HepG2 (cell line): ENCODE data around the gene MYO18B. TPM values are rescaled to one million over a fixed set of nuclear protein-coding genes. Genes with fewer than 3 reads are reported as not detected.
A peak's percentile ranks its signal among the peaks of the same experiment; 100 is the strongest.

Experiments used
- ARNTL ChIP-seq: sonication (generic); formaldehyde crosslinking; IDR thresholded peaks from 2 replicates; pipeline ENCODE4 v1.4.0; 2020; ENCODE audit warnings: mild to moderate bottlenecking, missing genetic modification reagents
- BHLHE40 ChIP-seq: IDR thresholded peaks from 2 replicates; pipeline ENCODE4 v1.6.1; 2011; ENCODE audit warnings: low read length, improper control_type of control experiment
- DBP ChIP-seq: sonication (generic); formaldehyde crosslinking; IDR thresholded peaks from 2 replicates; pipeline ENCODE4 v1.4.0; 2020; ENCODE audit warnings: missing genetic modification reagents; ENCODE audit errors: not compliant biosample characterization
- ELF1 ChIP-seq: sonication (generic); formaldehyde crosslinking; IDR thresholded peaks from 2 replicates; pipeline ENCODE4 v1.4.0; 2020; ENCODE audit warnings: missing genetic modification reagents
- GZF1 ChIP-seq: sonication (generic); formaldehyde crosslinking; IDR thresholded peaks from 2 replicates; pipeline ENCODE4 v1.5.1; 2020; ENCODE audit warnings: mild to moderate bottlenecking, missing genetic modification reagents
- HOXA9 ChIP-seq: sonication (generic); formaldehyde crosslinking; IDR thresholded peaks from 2 replicates; pipeline ENCODE4 v1.8.1; 2022; ENCODE audit warnings: missing genetic modification reagents, mild to moderate bottlenecking, moderate library complexity, borderline replicate concordance
- MAFF ChIP-seq: IDR thresholded peaks from 2 replicates; pipeline ENCODE4 v1.6.1; 2011; ENCODE audit warnings: low read depth, low read length, improper control_type of control experiment
- MTA1 ChIP-seq: sonication (generic); formaldehyde crosslinking; IDR thresholded peaks from 2 replicates; pipeline ENCODE4 v1.4.0; 2020; ENCODE audit warnings: missing genetic modification reagents, mild to moderate bottlenecking, borderline replicate concordance
- RARG ChIP-seq: sonication (generic); formaldehyde crosslinking; IDR thresholded peaks from 2 replicates; pipeline ENCODE4 v1.4.0; 2020; ENCODE audit warnings: low read depth, mild to moderate bottlenecking, missing genetic modification reagents
- REPIN1 ChIP-seq: sonication (generic); formaldehyde crosslinking; IDR thresholded peaks from 2 replicates; pipeline ENCODE4 v1.8.0; 2022; ENCODE audit warnings: missing genetic modification reagents, low read depth, mild to moderate bottlenecking, borderline replicate concordance
- SUZ12 ChIP-seq: fragments of 150-350 bp; IDR thresholded peaks from 2 replicates; pipeline ENCODE4 v1.6.1; 2014; ENCODE audit warnings: low read depth, low read length
- TARDBP ChIP-seq: sonication (generic); formaldehyde crosslinking; IDR thresholded peaks from 2 replicates; pipeline ENCODE4 v1.8.0; 2022; ENCODE audit warnings: mild to moderate bottlenecking, missing genetic modification reagents
- TEAD3 ChIP-seq: optimal IDR thresholded peaks from 2 replicates; pipeline ENCODE3; 2016; ENCODE audit warnings: borderline replicate concordance
- THYN1 ChIP-seq: sonication (generic); formaldehyde crosslinking; IDR thresholded peaks from 2 replicates; pipeline ENCODE4 v1.8.1; 2023; ENCODE audit warnings: low read depth, mild to moderate bottlenecking, moderate library complexity, missing genetic modification reagents, borderline replicate concordance
- TRIM22 ChIP-seq: fragments of 450-650 bp; IDR thresholded peaks from 2 replicates; pipeline ENCODE4 v1.6.1; 2017
- ZFP90 ChIP-seq: sonication (generic); formaldehyde crosslinking; IDR thresholded peaks from 2 replicates; pipeline ENCODE4 v1.8.0; 2022; ENCODE audit warnings: missing genetic modification reagents, mild to moderate bottlenecking, inconsistent platforms, borderline replicate concordance
- ZFYVE20 ChIP-seq: sonication (generic); formaldehyde crosslinking; IDR thresholded peaks from 2 replicates; pipeline ENCODE4 v1.8.0; 2023; ENCODE audit warnings: low read depth, mild to moderate bottlenecking, moderate library complexity, missing genetic modification reagents, borderline replicate concordance
- ZNF354B ChIP-seq: sonication (generic); formaldehyde crosslinking; IDR thresholded peaks from 2 replicates; pipeline ENCODE4 v1.8.0; 2022; ENCODE audit warnings: mild to moderate bottlenecking, missing genetic modification reagents
- ZNF549 ChIP-seq: sonication (generic); formaldehyde crosslinking; IDR thresholded peaks from 2 replicates; pipeline ENCODE4 v1.5.0; 2020; ENCODE audit warnings: missing genetic modification reagents
- ZNF589 ChIP-seq: sonication (generic); formaldehyde crosslinking; conservative IDR thresholded peaks from 2 replicates; pipeline ENCODE4 v1.8.0; 2022; ENCODE audit warnings: mild to moderate bottlenecking, moderate library complexity, missing genetic modification reagents
- ZNF790 ChIP-seq: sonication (generic); formaldehyde crosslinking; IDR thresholded peaks from 2 replicates; pipeline ENCODE4 v1.8.0; 2022; ENCODE audit warnings: missing genetic modification reagents, mild to moderate bottlenecking, borderline replicate concordance
- ZNF891 ChIP-seq: sonication (generic); formaldehyde crosslinking; IDR thresholded peaks from 2 replicates; pipeline ENCODE4 v1.5.0; 2020; ENCODE audit warnings: mild to moderate bottlenecking, missing genetic modification reagents
- polyA plus RNA-seq, 8 experiments: library from polyadenylated mRNA; depleted of rRNA in 3 of 8; stranded (reverse) in 7 of 8; unstranded in 1 of 8; fragments of >200 nt; fragmentation: Illumina TruSeq in 4 of 8; extraction: Trizol in 4 of 8; gene quantifications; 2 replicates each; pipeline versions ENCODE4 v1.2.1 to v1.2.3, GENCODE V29; 2011 to 2016; ENCODE audit warnings: low read depth in 4 of 8, missing spikeins in 1 of 8, mixed read lengths in 1 of 8; ENCODE audit not compliant: insufficient read depth in 1 of 8
- total RNA-seq, 5 experiments: library from RNA; depleted of rRNA; stranded (reverse); fragments of >200 nt; fragmentation: Illumina TruSeq; extraction: Trizol; gene quantifications; 2 replicates each; pipeline ENCODE4 v1.2.3, GENCODE V29; 2016; ENCODE audit warnings: low read depth in 1 of 5
- TF ChIP-seq, protein P1 (sequence below): IDR thresholded peaks from 2 replicates; pipeline ENCODE4 v1.6.1; 2016; ENCODE audit warnings: low read depth, missing genetic modification reagents, missing compliant biosample characterization
- TF ChIP-seq, protein P2 (sequence below): sonication (generic); IDR thresholded peaks from 2 replicates; pipeline ENCODE4 v1.6.1; 2016; ENCODE audit warnings: low read depth, borderline replicate concordance

The MYO18B gene
- total and polyA plus RNA-seq, 2 of the 13 experiments (the other 11 are each of a cell fraction or from before 2014, with no cell fraction given): 0.01 TPM; not detected in 1

DNA sequence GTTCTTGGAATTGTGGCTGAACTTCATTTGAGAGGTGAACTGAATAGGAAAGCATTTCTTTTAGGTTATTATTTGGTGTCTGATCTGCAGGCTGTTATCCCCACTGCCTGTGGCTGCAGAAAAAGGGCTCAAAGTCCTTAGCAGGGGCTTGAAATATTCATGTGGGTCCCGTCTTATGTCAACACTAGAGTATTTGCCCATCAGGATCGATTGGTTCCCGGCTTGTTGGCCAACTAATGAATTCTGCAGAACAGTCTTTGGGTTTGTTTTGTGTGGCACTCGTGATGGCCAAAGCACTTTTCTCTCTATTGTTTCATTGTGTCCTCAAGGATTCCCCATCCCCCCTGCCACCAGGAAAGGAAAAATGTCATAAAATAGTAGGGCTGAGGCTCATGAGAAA lies 211.9 kb downstream of the MYO18B start (continued):
- no peak for TF ChIP-seq HOXA9 (CRISPR knock-in tag)
- no peak for TF ChIP-seq THYN1
- TF ChIP-seq ZFYVE20: no peak
- no peak for TF ChIP-seq SUZ12
- no peak for TF ChIP-seq ARNTL (CRISPR knock-in tag)
- TF ChIP-seq, protein P1, sequence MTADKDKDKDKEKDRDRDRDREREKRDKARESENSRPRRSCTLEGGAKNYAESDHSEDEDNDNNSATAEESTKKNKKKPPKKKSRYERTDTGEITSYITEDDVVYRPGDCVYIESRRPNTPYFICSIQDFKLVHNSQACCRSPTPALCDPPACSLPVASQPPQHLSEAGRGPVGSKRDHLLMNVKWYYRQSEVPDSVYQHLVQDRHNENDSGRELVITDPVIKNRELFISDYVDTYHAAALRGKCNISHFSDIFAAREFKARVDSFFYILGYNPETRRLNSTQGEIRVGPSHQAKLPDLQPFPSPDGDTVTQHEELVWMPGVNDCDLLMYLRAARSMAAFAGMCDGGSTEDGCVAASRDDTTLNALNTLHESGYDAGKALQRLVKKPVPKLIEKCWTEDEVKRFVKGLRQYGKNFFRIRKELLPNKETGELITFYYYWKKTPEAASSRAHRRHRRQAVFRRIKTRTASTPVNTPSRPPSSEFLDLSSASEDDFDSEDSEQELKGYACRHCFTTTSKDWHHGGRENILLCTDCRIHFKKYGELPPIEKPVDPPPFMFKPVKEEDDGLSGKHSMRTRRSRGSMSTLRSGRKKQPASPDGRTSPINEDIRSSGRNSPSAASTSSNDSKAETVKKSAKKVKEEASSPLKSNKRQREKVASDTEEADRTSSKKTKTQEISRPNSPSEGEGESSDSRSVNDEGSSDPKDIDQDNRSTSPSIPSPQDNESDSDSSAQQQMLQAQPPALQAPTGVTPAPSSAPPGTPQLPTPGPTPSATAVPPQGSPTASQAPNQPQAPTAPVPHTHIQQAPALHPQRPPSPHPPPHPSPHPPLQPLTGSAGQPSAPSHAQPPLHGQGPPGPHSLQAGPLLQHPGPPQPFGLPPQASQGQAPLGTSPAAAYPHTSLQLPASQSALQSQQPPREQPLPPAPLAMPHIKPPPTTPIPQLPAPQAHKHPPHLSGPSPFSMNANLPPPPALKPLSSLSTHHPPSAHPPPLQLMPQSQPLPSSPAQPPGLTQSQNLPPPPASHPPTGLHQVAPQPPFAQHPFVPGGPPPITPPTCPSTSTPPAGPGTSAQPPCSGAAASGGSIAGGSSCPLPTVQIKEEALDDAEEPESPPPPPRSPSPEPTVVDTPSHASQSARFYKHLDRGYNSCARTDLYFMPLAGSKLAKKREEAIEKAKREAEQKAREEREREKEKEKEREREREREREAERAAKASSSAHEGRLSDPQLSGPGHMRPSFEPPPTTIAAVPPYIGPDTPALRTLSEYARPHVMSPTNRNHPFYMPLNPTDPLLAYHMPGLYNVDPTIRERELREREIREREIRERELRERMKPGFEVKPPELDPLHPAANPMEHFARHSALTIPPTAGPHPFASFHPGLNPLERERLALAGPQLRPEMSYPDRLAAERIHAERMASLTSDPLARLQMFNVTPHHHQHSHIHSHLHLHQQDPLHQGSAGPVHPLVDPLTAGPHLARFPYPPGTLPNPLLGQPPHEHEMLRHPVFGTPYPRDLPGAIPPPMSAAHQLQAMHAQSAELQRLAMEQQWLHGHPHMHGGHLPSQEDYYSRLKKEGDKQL (CRISPR knock-in tag): peak; percentile 62; the same call in 1 of the 2 replicates
- no peak for TF ChIP-seq ZFP90 (CRISPR knock-in tag)
- no peak for TF ChIP-seq GZF1
- TF ChIP-seq RARG (CRISPR knock-in tag): no peak
- TF ChIP-seq, protein P2, sequence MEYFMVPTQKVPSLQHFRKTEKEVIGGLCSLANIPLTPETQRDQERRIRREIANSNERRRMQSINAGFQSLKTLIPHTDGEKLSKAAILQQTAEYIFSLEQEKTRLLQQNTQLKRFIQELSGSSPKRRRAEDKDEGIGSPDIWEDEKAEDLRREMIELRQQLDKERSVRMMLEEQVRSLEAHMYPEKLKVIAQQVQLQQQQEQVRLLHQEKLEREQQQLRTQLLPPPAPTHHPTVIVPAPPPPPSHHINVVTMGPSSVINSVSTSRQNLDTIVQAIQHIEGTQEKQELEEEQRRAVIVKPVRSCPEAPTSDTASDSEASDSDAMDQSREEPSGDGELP: 0 out of 2 replicates have a peak, but pooled peaks have one; percentile 11
- no peak for TF ChIP-seq ZNF790 (CRISPR knock-in tag)
- TF ChIP-seq ZNF891 (CRISPR knock-in tag): no peak
- TF ChIP-seq BHLHE40: peak; percentile 56; the same call in 1 of the 2 replicates
- TF ChIP-seq ZNF354B: no peak
- no peak for TF ChIP-seq ZNF549 (CRISPR knock-in tag)
- no peak for TF ChIP-seq ELF1 (CRISPR knock-in tag)
- TF ChIP-seq REPIN1: peak; percentile 73; the same call in 1 of the 2 replicates
- no peak for TF ChIP-seq MAFF
- TF ChIP-seq ZNF589 (CRISPR knock-in tag): no peak
- peak; percentile 69; the same call in 1 of the 2 replicates for TF ChIP-seq TARDBP (CRISPR knock-in tag)
- TF ChIP-seq TRIM22: no peak
- TF ChIP-seq TEAD3: peak; percentile 79
- no peak for TF ChIP-seq DBP (CRISPR knock-in tag)
- no peak; the same call in 1 of the 2 replicates for TF ChIP-seq MTA1 (CRISPR knock-in tag)
